Eye (tissue), 1 donor: Measurements from ENCODE around the gene CIAO2B.

ENCODE experiments used
- DNase-seq: peaks from one replicate; pipeline ENCODE4 v3.0.0-alpha.2; 2015

The CIAO2B gene

DNA sequence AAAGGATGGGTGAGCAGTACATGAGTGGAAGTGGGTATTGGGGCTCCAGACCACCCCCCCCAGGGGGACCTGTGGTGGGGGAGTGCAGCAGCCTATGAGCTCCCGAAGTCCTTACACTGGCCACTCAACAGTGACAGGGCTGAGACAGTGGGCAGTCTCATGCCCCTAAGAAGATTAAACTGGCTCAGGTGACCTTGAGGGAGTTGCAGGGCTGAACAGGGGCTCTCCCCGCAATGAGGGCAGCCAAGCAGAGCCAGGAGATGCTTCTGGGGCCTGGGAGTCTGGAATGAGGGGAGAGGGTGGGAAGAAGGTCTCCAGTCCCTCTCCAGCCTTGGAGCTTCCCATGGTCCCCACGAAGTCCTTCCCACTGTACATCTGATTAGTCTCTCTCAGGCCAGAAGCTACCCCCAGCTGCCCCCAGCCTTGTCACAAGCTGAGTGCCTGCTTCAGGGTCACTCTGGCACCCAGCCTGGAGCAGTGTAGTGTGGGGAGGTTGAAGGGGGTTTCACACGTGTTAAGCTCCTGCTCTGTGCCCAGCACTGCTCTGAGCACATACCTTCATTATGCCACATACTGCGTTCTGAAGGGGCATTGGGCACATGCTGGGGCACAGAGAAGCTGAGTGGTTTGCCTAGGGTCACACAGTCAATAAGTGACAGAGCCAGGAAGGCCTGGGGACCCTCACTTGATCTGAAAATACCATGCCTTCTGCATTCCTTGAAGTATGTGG, 14.5 kb downstream of the CIAO2B start:
- no peak for DNase-seq

DNA sequence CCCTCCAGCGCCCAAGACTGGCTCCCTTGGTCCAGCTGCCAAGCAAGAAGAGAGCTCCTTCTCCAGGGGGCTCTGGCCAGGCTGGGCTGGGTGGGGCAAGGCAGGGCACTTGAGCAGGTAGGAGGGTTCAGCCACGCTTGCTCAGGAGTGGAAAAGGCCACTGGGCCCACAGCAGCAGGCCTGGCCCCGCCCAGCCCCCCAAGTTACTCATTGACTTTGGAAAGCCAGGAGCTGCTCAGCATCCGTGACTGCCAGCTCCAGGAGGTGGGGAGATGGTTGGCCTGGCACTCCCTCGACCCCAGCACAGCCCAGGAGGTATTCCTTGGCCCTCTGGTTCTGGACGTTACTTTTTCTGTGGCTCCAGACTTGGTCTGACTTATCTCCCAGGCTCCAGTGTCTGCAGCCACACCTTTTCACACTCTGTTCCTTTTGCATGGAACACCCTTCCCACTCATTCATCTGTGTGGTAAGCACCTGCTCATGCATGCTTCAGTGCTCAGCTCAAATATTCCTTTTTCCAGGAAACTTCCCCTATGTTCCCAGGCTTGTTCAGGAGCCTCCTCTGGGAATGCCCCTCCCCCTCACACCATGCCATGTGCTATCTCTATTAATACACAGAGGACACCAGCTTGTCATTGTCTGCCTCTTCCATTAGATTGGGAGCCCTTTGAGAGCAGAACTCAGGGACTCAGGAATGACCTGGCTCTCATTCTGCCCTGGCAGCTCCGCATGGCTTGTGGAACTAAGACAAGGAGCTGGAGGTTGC, 15.2 kb downstream of the CIAO2B start, which contains the start of gene CDH16:
CDH16 (minus strand) TSS at position 83 of the 766 bp plus-strand sequence. CDS start 820 bp downstream, outside the sequence.
- DNase-seq, result peak; percentile 36

DNA sequence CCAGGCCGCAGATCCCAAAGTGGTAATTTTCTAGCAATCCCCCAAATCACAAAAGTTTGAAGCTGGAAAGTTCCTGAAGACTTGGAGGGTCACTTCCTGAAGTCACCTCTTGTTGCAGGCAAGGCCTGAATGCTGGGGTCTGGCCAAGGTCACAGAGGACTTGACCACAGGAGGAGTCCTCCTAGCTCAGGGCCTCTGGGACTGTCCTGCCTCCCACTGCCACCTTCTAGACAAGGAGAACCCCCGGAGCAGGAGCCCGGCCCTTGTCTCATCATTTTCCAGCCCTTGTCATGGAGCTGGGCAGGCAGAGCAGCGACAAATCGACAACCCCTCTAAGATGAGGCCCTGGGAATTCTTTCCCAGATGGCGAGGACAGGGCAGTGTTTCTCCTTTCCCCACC, 15.8 kb downstream of the CIAO2B start:
- DNase-seq, result no peak

DNA sequence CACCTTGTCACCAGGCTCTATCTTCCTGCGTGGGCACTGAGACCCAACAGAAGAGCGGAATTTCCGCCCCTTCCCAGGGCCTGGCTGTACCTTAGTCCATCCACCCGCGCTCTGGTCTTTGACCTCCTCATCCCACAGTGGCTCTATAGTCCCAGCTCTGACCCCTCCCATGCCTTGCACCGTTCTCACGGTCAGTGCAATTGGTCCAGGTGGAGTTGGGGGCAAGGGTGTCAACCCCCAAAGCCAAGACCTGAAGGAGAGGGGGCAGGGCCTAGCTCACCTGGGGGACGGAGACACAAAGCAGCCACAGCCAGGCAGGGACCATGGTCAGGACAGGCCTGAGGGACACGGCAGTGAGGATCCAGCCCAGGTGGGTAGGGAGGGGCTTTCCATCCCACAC, 16.5 kb downstream of the CIAO2B start:
- no peak for DNase-seq

DNA sequence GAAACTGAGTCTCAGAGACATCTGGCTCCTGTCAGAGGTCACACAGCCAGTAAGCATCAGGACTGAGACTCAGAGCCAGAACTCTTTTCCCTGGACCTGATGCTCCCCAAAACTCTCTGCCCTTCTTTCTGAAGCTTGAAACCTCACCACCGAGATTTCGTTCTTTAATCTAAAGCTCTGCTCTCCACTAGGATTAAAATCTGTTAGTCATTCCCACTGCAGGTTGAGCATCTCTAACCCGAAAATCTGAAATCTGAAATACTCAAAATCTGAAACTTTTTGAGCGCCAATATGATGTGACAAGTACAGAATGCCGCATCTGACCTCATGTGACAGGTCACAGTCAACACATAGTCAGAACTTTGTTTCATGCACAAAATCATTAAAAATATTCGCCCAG, 17.7 kb downstream of the CIAO2B start:
- no peak for DNase-seq

DNA sequence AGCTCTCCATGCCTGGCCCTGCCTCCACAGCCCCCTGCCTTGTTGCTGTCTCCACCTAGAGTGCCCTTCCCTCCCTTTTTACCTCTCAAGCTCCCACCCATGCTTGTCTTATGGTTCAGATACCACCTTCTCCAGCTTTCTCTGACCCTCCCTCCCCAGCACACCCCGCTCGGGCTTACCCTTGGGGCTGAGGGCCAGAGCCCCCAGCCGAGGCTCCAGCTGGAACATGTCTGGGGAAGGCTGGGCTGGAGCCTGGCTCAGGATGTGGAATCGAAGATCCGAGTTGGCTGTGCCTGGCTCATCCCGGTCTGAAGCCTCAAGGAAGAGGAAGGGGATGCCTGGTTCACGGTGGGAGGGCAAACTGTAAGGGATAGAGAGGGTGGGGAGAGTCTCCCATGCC, 19.2 kb downstream of the CIAO2B start:
- no peak for DNase-seq

DNA sequence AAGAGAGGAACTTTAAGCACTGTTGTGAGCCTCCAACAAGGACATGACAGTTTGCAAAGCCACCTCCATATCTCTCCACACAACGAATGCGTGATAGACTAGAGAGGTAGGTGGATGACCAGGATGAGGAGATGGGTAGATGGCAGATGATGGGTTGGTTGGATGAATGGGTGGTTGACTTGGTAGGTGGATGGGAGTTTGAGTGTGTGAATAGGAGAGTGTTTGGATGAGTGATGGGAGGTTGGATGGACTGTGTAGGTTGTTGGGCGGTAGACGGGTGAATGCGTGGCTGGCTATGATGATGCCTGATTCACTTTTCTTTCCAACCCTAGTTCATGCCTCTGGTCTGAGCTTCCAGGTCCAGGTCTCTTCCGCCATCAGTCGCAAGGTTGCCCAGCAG, 19.7 kb downstream of the CIAO2B start:
- no peak for DNase-seq

DNA sequence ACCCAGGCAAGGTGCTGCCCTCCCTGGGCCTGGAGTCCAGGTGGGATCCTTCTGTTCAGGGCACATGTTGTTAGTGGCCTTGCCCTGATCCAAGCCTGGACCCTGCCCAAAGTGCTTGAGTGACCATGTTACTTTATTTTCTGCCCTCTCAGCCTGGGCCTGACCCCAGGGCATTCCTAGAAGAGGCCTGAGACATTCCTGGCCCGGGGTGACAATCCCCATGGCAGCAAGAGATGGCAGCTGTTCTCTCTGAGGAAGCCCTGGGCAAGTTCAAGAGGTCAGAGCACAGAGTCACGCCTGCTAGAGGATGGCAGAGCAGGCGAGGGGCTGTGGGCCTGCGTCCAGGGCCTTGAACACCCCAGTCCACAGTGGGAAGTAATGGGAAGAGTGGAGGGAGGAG, 20.5 kb downstream of the CIAO2B start:
- DNase-seq, result no peak

DNA sequence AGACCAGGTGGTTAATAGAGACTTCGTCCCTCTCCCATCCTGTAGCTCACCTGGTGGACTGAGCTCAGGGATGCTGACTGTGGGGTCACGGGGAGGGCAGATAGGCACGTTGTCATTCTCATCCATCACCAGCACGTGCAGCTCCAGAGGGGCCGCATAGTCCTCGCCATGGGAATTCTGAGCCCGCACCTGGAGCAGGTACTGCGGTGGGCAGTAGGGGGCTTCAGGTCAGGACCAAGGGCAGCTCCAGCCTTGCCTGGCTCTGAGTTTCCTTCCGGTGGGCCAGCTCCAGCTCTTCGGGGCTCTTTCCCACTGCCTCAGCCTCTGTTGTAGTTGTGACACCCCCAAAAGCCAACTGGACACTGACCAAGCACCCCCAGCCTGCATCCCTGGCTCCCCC, 21.1 kb downstream of the CIAO2B start:
- no peak for DNase-seq

DNA sequence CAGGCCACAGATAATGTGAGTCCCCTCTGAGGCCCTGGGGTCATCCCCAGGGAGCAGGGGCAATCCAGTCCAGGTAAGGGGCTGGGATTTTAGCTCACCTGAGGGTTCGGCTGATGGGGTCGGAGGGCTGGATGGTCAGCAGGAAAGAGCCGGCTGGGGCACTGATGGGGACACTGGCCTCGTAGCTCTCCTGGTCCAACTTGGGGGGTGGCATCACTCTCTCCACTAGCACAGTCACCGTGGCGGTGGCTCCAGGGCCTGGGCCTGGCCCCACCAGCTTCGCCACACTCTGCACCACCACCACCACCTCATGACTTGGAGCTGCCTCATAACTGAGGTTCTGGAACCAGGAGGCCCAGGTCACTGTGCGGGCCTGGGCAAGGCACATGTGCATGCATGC, 22.4 kb downstream of the CIAO2B start:
- DNase-seq, result no peak

DNA sequence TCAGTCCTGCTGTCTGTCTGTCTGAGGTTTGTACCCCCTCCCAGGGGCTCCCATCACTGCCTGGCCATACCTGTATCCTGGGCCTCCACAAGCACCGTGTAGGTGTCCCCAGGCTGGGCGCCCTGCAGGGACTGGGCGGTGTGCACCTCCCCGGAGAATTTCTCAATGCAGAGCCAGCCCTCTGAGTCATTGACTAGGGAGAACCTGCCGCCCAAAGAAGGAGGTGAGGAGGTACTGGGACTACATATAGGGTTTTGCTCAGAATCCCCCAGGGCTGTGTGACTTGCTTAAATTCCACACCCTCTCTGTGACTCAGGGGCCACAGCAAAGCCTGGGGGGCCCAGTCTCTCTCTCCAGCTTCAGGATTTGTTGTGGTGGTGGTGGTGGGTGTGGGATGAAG, 23.1 kb downstream of the CIAO2B start:
- DNase-seq, result no peak

DNA sequence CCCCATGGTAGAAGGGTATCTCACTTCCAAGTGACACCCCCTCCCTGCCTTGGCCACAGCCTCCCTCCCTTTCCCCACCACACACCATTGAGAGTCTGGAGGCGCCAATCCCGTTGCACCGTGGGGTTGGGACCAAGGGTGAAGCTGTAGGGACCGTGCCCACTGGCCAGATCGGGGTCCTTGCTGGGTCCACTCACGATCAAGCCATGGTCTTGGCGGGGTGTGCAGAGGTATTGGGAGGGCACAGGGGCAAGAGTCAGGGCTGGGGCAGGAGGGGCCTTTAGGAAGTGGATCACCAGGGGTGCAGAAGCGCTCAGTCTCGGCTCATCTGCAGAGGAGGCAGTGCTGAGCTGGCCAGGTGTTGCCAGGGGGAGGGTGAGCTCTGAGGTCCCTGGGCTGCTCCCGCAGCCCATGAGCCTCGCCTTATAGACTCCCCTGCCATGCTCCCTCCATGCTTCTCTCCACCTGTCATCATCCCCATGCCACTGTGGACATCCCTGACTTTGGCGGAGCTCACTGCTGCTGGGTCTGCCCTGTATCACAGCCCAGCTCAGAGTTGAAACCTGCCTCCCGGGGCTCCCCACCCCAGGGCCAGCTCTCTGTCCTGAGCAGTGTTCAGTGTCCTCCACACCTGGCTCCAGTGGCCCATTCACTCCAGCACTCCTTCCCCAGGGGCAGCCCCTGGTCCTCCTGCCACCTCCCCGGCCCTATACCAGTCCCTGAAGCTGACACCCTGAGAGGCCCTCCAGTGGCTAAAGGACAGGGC, 23.8 kb downstream of the CIAO2B start:
- no peak for DNase-seq

DNA sequence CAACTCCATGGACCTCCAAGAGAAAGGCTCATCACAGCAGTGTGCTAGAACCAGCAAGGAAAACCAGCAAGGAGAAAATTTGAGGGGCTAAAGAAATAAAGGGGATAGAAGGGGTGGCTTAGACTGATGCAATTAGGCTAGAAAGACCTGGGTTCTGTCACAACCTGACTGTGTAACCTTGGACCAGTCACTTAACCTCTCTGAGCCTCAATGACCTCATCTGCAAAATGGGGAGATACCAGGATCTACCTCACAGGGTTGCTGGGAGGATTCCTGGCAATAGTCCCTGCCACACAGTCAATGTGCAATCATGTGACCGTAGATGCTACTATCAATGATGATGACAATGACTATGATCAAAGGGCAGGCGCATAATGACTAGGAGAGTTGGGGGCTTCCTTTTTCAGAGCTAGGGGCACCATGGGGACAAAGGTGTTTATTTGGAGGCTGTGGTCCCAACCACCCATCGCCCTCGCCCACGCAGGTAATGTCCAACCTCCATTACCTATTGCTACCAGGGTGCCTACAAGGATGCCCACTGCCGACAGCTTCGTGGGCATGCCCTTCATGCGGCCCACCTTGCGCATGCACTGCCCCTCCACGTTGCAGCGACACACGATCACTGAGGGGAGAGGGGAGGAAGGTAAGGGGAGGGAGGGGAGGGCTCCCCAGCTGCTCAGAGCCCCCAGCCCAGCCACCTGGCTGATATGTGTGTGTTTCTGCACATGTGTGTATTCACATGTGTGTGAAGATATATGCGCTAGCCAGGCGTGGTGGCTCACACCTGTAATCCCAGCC, 25.2 kb downstream of the CIAO2B start:
- no peak for DNase-seq

DNA sequence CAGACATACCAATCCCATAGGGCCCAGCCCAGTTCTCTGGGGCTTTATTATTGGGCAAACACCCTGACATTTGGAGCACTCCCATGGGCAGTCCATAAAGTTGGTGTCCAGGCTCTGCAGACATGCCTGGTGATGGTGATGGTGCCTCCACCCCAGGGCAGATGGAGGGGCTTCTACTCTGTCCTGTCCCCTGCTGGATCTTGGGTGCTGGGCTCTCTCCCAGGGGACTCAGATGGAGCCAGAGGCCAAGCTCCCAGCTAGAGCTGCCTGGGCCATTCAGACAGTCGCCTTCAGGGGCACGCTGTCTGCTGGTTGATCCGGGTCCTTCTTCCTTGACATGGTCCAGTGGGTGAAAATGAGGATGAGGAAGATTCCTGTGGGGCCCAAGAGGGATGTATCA, 26.1 kb downstream of the CIAO2B start:
- DNase-seq, result no peak

DNA sequence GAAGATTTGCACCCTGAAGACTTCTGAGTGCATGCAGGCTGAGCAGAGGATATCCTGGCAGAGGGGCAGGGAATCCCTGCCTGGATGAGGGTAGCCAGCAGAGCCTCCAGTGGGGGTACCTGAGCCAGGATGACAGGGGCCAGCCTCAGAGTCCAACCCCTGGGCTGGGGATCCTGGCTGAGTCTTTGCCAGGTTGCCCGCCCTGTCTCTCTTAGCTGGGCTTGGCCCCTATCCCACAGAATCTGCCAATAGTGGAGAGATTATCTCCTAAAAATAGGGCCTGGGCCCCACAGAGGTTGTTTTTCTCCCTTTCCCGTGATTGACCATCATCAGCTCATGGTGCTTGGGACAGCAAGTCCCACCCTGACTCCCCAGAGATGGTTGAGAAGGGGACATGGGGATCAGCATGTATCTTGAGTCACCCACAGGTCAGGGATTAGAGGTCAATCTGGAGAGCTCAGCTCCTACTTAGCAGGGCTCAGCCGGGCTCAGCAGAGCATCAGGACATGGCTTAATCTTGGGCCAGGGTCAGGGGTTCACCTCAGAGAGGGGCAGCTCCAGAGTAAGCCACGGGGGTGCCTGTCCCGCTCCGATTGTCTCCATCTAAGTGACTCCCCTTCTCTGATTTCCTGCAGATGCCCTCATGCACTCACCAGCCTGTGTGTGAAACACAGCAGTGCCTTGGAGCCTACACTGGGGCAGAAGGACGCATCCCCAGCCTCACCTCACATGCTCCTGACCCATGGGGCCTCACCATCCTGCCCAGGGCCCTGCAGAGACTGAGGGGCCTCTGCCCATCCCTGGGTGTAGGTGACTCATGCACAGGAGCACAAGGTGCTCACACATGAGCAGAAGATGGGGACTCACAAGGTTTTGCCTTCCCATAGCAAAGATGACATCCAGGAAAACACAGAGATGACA, 27.0 kb downstream of the CIAO2B start:
- DNase-seq, result no peak

DNA sequence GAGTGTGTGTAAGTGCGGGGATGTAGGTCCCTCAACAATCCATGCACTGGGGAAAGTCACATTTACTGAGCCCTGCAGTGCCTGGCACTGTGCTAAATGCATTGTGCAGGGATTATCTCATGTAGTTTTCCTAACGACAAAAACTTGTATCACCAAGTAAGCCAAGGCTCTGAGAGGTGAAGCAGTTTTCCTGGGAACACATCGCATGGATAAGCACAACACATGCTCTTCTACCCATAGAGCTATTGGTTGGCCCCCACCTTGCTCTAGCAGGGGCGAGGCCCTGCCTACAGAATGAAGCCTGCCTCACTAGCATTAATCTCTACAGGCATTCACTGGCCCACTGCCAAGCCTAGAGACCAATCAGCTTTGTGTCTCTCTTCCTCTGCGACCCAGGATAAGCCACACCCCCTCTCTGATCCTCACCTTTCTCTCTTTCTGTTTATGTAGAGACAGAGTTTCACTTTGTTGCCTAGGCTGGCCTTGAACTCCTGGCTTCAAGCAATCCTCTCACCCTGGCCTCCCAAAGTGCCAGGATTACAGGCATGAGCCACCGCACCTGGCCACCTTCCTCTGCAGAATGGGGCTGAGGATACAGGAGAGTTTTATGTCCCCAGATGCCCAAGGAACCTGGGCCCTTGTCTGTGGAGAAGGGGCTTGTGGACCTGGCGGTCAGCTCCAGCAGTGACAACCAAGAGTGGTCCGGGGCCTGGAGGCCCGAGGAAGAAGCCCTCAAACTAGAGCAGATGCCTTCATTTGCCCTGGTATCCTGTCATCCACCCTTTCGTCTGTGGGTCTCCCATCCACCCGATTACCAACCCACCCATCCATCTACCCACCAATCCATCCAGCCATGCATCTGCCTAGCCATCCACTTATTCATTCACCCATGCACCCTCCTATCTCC, 28.3 kb downstream of the CIAO2B start:
- peak; percentile 80 for DNase-seq

DNA sequence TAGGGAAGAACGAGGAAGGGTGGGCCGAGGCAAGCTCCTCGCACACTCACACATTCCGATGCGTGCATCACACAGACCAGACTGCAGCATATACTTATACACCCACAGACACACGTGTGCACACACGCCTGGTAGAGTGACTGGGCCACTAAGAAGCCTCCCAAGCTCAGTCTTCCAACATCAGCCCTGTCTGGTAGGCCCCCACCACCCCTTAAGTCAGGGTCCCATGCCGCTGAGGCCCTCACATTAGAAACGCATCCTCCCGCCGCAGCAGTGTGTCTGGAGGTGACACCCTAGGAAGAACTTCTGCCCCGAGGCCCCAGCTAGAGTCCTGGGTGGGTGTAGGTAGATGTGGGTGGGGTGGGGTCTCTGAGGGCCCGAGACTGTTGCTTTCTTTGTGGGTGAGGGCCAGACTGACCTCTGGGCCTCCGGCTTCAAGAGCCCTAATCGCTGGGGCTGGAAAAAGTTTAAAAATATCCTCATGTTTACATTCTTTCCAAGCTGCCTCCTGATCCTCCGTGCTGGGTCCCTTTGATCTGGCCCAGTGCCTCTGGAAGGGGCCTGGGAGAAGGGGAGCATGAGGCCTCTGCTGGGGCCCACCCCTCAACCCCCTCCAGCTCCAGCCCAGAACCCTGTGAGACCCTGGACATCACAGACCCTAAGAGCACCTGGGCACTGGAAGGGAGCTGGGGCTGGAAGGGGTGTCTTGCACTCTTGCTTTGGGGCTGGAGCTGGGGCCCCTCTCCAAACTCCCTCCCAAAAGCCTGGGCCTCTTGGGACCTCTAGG, 29.2 kb downstream of the CIAO2B start:
- peak; percentile 40 for DNase-seq

DNA sequence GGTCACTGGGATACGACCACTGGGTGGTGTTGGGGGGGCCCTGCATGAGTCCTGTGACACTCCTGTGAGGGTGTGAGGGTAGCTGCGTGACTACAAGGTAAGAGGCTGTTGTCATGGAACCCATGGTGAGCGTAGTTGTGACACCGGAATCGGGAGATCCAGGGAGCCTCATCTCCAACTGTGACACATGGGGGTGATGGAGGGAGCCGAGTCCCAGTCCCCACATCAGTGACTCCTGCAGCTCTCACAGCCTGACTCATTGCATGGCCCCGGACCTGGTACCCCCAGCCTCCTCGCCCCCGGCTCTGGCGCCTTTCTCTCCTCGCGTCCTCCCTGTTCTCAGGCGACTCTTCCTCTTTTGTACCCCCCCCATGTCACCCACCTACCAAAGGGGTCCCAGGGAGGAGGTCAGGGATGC, 29.8 kb downstream of the CIAO2B start:
- no peak for DNase-seq

DNA sequence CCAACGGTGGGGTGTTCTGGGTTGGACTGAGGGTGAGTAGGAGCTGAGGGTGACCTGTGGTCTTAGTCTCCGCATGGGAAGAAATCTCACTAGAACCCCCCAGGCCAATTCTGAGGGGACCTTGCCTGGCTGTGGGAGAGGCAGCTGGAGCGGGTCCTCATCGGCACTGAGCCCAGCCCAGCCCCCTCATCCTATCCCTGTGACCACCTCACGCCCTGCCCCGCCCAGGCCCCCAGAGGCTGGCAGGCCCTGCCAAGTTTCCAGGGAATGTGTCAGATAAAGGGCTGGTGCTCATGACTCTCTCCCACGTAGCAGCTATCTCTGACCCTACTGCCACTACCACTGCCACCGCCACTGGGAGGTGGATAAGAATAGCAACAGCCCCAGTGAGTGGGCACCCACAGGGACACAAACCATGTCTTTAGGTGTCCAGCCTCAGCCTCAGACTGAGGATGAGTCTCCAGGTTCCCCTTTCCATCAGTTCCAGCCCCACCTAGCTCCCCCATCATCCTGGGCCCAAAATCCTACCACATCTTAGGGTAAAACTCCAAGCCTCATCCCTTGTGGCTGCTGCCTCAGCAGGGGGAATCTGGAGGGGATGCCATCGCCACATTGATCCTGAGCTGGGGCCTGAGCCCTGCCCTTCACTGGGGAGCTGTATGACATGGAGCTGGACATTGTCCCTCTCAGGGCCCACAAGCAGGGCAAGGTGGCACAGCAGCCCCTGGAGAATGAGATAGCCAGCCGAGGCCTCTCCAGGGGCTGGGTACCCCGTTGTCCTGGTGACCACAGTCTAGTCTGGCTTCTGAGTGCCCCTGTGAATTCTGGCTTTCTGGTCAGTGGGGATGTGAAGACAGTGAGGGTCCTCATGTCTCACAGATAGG, 30.4 kb downstream of the CIAO2B start:
- no peak for DNase-seq
